Hepatocyte (in vitro differentiated cells): ENCODE measurements around the gene MYBPC3. TPM values are rescaled to one million over a fixed set of nuclear protein-coding genes. Genes with fewer than 3 reads are reported as not detected.

Experiments used
- DNase-seq: peaks from one replicate; pipeline ENCODE4 v3.0.0-alpha.2; 2016; ENCODE audit warnings: low spot score
- H2AFZ ChIP-seq: fragments of 200-600 bp; sonication (generic); 2 replicates; pipeline ENCODE4 v1.6.0; 2016; ENCODE audit warnings: antibody characterized with exemption, mild to moderate bottlenecking
- H3K27ac ChIP-seq: fragments of 200-600 bp; sonication (generic); 2 replicates; pipeline ENCODE4 v1.5.1; 2016; ENCODE audit warnings: mild to moderate bottlenecking
- H3K27me3 ChIP-seq: fragments of 200-600 bp; sonication (generic); 2 replicates; pipeline ENCODE4 v1.6.1; 2016
- H3K36me3 ChIP-seq: fragments of 200-600 bp; sonication (generic); replicated peaks from 2 replicates; pipeline ENCODE4 v1.5.1; 2016; ENCODE audit warnings: low read depth; ENCODE audit not compliant: insufficient read depth
- H3K4me1 ChIP-seq: fragments of 200-600 bp; sonication (generic); 2 replicates; pipeline ENCODE4 v1.5.1; 2016; ENCODE audit warnings: mild to moderate bottlenecking, moderate library complexity; ENCODE audit not compliant: insufficient read depth
- H3K4me2 ChIP-seq: fragments of 200-600 bp; sonication (generic); 2 replicates; pipeline ENCODE4 v1.6.0; 2016
- H3K4me3 ChIP-seq: fragments of 200-600 bp; sonication (generic); 2 replicates; pipeline ENCODE4 v1.5.1; 2016; ENCODE audit warnings: mild to moderate bottlenecking
- H3K79me2 ChIP-seq: fragments of 200-600 bp; sonication (generic); 2 replicates; pipeline ENCODE4 v1.6.0; 2017; ENCODE audit warnings: mild to moderate bottlenecking
- H3K9me2 ChIP-seq: fragments of 200-600 bp; sonication (generic); replicated peaks from 2 replicates; pipeline ENCODE4 v1.6.0; 2017; ENCODE audit warnings: mild to moderate bottlenecking; ENCODE audit not compliant: insufficient read depth
- H3K9me3 ChIP-seq: fragments of 200-600 bp; sonication (generic); 2 replicates; pipeline ENCODE4 v1.5.1; 2016; ENCODE audit warnings: low read depth, mild to moderate bottlenecking
- H4K20me1 ChIP-seq: fragments of 200-600 bp; sonication (generic); 2 replicates; pipeline ENCODE4 v1.6.0; 2016; ENCODE audit warnings: mild to moderate bottlenecking; ENCODE audit not compliant: insufficient read depth, poor library complexity, severe bottlenecking
- EZH2 ChIP-seq: fragments of 200-600 bp; sonication (generic); IDR thresholded peaks from 2 replicates; pipeline ENCODE4 v1.6.1; 2016; ENCODE audit warnings: antibody characterized with exemption, mild to moderate bottlenecking, borderline replicate concordance
- EZH2phosphoT487 ChIP-seq: fragments of 200-600 bp; sonication (generic); IDR thresholded peaks from one replicate; pipeline ENCODE4 v1.6.1; 2018; ENCODE audit warnings: antibody characterized with exemption, mild to moderate bottlenecking, low read depth, moderate library complexity; ENCODE audit not compliant: unreplicated experiment, severe bottlenecking
- WGBS: methylation state at CpG from one replicate; pipeline ENCODE4 v1.1.6; 2016; ENCODE audit warnings: low lambda C conversion rate; ENCODE audit errors: missing lambda C conversion rate; 5-methylcytosine and 5-hydroxymethylcytosine counted together
- polyA plus RNA-seq: library from polyadenylated mRNA; unstranded; fragments of >200 nt; fragmentation: Nextera tagmentation; extraction: Ambion mirVana; gene quantifications from 2 replicates; pipeline ENCODE4 v1.2.1, GENCODE V29; 2016
- total RNA-seq: library from RNA; depleted of rRNA; stranded (reverse); fragments of >200 nt; gene quantifications from 2 replicates; pipeline ENCODE4 v1.2.3, GENCODE V29; 2014
- TF ChIP-seq, protein P1 (sequence below): fragments of 200-600 bp; sonication (generic); IDR thresholded peaks from 2 replicates; pipeline ENCODE4 v1.5.1; 2016; ENCODE audit warnings: antibody characterized with exemption, mild to moderate bottlenecking; ENCODE audit not compliant: poor library complexity

Gene MYBPC3
- 0.68 and 1.4 TPM in 2 replicates for total RNA-seq
- polyA plus RNA-seq = 0.51 and 0.75 TPM in 2 replicates

DNA sequence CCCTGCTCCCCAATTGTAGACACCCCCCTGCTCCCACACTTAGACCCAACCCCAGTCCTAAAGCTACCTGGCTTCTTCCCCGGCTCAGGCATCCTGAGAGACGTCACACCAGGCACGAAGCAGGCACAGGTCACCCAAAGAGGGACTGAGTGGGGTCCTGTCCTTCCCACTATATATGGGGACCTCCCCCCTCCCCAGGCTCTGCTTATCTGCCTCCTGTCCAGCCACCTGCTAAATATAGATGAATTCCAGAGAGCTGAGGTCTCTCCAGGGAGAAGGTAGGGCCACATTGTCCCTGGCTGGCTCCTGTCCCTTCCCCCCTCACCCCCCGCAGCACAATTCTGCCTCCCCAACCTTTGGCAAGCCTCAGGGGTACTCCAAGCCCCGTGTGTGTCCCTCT is at the start of gene MYBPC3:
TSS of gene MYBPC3 (minus strand) at position 147 of the 400 bp plus-strand sequence. CDS start at position 92, 55 bp downstream.
- no peak for DNase-seq
- H3K27me3 ChIP-seq = no peaks in the 10 kb centered on the region
- no peak for TF ChIP-seq EZH2
- H3K9me2 ChIP-seq = no peaks in the 10 kb centered on the region
- H4K20me1 ChIP-seq = no peaks in the 10 kb centered on the region
- no peaks in the 10 kb centered on the region for H3K4me1 ChIP-seq
- H2AFZ ChIP-seq = no peak within 1 kb of the TSS
- H3K4me3 ChIP-seq = no peak within 1 kb of the TSS
- H3K4me2 ChIP-seq = no peak within 1 kb of the TSS
- H3K36me3 ChIP-seq = no peaks in the 10 kb centered on the region
- no peaks in the 10 kb centered on the region for H3K9me3 ChIP-seq
- H3K79me2 ChIP-seq = no peaks in the 10 kb centered on the region
- 88% methylated on average over 5 of the region's 5 CpGs for WGBS
- no peak within 1 kb of the TSS for H3K27ac ChIP-seq

DNA sequence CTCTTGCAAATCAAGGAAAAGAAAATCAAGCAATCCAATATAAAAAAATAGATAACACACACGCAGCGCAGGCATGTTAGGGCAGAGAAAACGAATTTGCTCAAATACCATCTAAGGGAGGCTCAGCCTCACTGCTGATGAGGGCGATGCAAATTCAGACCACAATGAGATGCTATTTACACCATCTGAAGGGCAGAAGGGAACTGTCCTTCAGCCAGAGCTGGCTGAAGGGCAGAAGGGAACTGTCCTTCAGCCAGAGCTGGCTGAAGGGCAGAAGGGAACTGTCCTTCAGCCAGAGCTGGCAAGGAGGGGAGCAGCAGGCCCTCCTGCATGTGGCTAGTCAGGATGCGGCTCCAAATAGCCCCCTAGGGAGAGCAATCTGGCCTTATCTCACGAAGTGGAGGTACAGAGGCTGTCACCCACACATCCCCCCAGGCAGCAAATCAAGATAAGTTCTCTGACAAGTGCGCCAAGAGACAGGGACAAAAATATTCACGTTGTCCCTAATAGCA is 48.3 kb upstream of the MYBPC3 start:
- TF ChIP-seq, protein P1, sequence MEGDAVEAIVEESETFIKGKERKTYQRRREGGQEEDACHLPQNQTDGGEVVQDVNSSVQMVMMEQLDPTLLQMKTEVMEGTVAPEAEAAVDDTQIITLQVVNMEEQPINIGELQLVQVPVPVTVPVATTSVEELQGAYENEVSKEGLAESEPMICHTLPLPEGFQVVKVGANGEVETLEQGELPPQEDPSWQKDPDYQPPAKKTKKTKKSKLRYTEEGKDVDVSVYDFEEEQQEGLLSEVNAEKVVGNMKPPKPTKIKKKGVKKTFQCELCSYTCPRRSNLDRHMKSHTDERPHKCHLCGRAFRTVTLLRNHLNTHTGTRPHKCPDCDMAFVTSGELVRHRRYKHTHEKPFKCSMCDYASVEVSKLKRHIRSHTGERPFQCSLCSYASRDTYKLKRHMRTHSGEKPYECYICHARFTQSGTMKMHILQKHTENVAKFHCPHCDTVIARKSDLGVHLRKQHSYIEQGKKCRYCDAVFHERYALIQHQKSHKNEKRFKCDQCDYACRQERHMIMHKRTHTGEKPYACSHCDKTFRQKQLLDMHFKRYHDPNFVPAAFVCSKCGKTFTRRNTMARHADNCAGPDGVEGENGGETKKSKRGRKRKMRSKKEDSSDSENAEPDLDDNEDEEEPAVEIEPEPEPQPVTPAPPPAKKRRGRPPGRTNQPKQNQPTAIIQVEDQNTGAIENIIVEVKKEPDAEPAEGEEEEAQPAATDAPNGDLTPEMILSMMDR = no peak
- no peak for TF ChIP-seq EZH2phosphoT487
- TF ChIP-seq EZH2 = peak; percentile 12
- Histone ChIP-seq H3K36me3 (no peaks in the 10 kb centered on the region), H3K79me2 (no peaks in the 10 kb centered on the region), H3K4me2 (peak overlapping the region; percentile 98), H3K9me3 (no peaks in the 10 kb centered on the region), H3K27ac (peak overlapping the region; percentile 84), H4K20me1 (no peaks in the 10 kb centered on the region), H3K4me3 (peak overlapping the region; percentile 40), H3K27me3 (no peaks in the 10 kb centered on the region), H3K4me1 (peaks cover 6% of the 10 kb centered on the region), H3K9me2 (no peaks in the 10 kb centered on the region), H2AFZ (peak overlapping the region; percentile 92)
- WGBS = 29% methylated on average over 8 of the region's 8 CpGs
- no peak for DNase-seq

DNA sequence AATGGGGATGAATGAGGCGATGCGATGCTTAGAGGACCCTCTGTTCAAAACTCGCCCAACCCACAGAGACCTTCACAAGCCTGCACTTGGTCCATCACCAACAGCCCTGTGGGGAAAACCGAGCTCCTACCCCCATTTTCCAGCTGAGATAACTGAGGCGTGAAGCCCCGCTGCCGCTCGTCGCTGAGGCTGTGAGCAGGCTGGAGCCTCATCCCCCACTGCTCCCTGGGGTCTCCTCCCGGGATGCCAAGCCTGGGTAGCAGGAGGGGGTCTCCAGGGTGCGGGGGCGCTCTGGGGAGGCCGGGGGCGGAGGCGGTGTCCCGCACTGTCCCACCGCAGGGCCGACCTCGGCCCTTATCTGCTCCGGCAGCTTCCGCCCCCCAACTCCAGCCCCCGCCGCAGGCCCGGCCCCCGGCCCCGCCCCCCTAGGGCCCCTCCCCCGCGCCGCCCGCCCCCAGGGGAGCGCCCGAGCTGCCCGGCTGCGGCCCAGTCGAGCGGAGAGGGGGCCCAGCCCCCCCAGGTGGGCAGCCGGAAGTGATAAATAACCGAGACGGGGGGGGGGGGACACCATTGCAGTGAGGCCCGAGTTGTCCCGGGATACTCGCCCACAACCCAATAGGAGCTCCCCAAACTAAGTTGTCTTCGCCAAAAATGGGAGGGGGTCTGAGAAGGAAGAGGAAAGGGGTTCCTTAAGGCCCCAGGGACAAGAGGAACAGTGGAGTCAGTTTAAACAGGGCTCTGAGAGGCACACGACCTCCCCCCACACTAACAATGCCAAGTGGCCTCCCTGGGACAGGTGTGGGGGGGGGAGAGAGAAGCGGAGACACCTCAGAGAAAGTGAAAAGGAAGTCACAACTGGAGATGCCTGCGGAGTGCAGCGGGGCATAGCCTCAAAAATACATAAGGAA is 47.6 kb upstream of the MYBPC3 start:
- H3K36me3 ChIP-seq = no peaks in the 10 kb centered on the region
- 10% methylated on average over 26 of the region's 47 CpGs for WGBS

More for the DNA sequence above, 47.6 kb upstream of the MYBPC3 start:
- H3K4me1 ChIP-seq = peaks cover 6% of the 10 kb centered on the region
- H2AFZ ChIP-seq = peak overlapping the region; percentile 92
- H3K27ac ChIP-seq = peak overlapping the region; percentile 84
- H3K4me2 ChIP-seq = peak overlapping the region; percentile 98
- no peak for TF ChIP-seq EZH2phosphoT487
- TF ChIP-seq EZH2 = peak; percentile 19
- TF ChIP-seq, protein P1 = no peak
- peak; percentile 47 for DNase-seq
- H3K79me2 ChIP-seq = no peaks in the 10 kb centered on the region
- H4K20me1 ChIP-seq = no peaks in the 10 kb centered on the region
- no peaks in the 10 kb centered on the region for H3K9me2 ChIP-seq
- H3K4me3 ChIP-seq = peak overlapping the region; percentile 40
- H3K9me3 ChIP-seq = no peaks in the 10 kb centered on the region
- H3K27me3 ChIP-seq = no peaks in the 10 kb centered on the region
